ENCODE data around the gene C10orf90.
"Not testable (repeated sequence)": the region's sequence is repeated elsewhere in the genome, so short reads cannot be mapped to it uniquely, and the experiment has no call there.

Gene C10orf90

DNA sequence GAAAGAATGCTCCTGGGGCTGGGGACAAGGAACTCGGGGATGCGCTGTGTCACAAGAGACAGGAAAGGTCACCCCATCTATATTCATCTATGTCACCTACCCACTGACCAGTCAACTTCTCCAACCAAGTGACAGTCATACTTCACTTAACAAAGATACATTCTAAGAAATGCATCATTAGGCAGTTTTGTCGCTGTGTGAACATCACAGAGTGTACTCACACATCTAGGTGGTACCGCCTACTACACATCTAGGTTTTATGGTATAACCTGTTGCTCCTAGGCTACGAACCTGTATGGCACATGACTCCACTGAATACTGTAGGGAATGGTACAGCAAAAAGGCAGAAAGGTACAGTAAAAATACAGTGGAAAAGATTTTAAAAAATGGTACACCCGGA is 278.4 kb downstream of the C10orf90 start:
- no peak for DNase-seq (ENCODE audit: low spot score)

DNA sequence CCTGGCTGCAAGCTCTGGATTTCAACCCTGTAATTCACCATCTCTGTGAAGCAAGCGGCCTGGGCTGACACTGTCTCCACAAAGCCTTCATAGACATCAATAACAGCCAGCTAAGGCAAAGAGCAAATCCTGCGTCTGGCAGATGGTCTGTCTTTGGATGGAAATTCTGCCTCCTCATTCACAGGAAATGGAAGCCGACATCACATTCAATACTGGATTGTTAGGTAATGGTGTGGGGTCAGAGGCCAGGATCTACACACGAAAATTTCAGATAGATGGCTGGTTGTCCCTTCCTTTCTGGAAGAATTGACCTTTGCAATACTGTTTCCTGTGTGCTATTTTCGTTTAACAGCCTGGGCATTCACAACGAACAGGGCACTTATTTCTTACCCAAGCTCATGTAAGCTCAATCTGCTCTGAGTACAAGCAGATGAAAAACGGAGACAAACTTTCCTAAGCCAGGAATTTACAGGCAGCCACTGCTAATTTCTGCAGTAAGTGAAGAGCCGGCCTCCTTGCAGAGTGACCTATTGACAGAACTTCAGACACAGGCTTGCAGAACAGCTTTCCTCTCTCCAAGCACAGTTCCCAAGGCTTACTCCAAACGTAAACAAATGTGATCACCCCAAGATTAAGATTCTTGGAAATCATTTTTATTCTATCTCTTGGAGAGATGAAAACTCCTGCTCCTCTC is 279.2 kb downstream of the C10orf90 start:
- DNase-seq (ENCODE audit: low spot score): no peak

DNA sequence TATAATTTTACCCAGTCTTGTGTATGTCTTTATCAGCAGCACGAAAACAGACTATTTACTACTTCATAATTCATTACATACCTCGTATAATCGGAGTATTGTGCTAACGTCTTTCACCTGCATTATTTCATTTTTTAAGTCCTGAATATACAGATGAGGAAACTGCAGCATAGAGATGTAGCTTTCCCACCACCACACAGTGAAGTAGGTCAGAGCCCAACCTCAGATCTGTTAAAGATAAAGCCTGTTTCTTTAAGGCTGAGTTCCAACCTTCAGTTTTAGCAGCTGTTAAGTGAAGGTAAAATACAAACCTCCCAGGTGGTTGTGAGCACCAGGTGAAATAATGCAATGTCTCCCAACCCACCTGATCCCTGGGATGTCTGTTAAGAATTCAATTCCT is 280.2 kb downstream of the C10orf90 start:
- no peak for DNase-seq (ENCODE audit: low spot score)

DNA sequence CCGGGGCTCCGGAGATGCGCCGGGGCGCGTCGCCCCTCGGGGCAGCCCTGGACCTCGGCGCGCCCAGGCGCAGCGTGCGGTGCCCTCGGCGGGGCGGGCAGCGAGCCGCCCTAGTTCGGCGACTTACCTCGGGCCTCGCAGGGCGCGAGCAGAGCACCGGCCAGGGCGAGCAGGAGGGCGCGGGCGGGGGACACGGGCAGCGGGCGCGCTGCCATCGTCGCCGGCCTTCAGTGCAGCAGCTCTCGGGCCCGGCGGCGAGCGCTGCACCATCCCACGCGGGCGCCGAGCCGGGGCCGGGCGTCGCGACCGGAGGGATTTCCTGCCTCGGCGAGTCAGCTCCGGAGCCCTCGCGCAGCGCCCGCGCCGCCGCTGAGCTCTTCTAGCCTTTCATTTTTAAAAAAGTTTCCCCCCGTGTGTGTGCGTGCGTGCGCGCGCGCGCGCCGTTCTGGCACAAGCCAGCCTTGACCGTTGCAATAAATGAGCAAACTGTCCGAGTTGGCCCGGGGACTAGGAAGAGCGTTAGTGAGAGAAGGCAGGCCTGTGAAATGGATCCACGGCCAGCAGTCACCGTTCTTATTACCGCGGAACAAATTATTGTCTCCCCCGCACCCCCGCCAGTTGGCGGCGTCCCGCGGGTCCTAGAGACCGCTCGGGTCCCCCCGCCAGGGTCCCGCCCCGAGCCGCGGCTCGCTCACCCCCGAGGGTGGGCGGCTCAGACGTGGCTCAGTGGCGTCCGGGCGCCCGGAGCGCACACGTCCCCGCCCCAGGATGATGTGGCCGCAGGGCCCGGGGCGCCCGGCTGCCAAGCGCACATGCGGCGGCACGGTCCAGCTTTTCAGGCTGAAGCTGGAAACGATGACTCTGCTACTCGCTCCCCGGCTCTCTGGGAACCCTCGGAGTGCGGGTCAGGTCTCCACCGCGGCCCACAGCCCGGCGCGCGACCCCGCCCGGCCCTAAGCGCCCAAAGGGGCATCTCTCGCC is 282.3 kb downstream of the C10orf90 start, which contains the start of gene ADAM12:
Gene ADAM12, minus strand, starts transcription at position 547 of the 981 bp plus-strand sequence. Its CDS starts 332 bp downstream, at position 215.
- DNase-seq (ENCODE audit: low spot score): no peak

DNA sequence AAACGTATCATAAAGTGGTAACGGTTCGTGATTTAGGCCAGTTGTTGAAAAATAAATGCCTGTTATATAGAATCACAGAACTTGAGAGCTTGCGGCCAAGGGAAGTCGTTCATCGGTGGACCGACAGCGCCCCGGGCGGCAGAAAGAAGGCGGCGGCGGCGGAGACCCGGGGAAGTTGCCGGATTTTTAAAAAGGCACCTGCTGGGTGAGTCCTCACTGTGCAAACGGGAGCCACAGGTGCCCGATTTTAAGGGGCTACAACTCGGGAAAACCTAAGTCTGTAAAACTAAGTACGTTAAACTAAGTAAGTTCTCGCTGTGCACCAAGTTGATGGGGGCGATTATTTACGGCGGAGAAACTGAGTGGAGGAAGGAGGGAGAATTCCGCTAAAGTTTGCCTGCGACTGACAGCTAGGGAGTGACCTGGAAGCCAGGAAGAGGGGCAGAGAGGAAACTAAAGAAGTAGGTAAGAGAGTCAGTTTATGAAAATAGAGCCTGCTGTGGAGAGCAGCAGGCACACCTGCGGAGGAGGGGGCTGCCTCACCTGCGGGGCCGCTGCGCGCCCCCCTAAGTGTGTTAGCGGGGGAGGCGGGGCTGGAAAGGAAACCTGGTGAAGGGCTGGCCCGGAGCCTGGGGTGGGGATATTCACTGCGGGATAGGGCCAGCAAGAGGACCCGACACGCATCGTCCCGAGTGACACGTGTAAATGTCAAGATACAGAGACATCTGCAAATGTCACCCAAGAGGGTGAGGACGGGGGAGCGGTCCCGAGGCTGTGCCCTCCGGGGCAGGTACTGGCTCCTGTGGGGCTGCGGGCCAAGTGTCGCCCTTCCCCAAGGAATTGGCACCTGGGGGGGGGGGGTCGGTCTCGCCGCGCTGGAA is 283.2 kb downstream of the C10orf90 start:
- DNase-seq (ENCODE audit: low spot score): peak; percentile 40

DNA sequence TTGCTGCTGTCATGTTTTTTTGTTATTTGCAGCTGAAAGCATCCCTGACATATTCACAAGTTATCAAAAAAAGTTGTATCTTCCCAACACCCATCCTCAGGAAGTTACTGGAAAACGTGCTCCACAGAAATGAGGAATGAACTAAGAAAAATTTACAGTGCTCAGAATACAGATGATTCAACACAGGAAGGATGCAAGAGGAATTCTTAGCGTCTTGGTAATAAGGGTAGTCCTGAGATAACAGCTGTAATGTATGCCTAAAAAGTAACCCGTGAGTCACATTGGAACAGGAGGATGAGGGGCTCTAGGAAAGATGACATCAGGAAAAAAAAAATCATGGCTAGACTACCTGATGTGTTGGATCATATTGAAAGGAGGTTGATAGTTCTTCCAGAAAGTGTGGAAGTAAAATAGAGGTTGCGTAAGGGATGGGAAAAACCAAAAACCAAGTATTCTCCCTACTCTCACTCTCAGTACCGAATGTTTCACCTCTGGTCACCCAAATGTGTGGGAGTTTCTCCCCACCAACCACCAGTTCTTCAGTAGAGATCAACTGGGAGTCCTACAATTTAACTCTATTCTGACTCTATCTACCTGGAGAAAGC is 286.1 kb downstream of the C10orf90 start:
- DNase-seq (ENCODE audit: low spot score): no peak

DNA sequence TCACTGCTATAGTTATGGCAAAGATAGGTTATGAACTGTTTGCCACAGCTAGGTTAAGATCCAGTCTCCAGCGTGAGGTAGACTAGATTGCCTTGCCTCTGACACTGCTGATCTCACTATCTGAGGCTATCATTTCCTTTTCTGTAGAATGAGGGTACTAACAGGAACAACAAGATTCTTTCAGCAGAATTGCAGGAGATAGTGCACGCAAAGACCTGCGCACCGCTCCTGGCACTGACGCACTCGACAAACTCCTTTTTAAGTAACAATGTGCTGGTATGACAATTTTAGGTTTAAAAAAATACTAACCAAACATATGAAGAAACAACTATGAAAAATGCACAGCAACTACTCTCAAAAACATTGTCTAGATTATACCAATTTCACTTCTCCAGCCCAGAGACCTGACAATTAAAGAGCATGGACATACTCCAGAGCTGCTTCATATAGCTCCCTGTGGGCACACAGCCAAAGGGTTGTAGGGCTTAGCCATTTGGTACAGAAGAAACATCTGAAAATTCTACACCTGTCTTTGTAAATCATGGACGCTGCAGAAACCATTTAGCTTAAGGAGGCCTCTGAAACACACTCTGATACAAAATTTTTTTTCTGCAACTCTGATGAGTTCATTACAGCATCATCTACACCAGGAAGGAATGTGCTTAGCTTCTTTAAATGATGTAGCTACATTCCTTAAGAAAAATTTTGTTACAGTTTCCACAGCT is 290.0 kb downstream of the C10orf90 start:
- no peak for DNase-seq (ENCODE audit: low spot score)

DNA sequence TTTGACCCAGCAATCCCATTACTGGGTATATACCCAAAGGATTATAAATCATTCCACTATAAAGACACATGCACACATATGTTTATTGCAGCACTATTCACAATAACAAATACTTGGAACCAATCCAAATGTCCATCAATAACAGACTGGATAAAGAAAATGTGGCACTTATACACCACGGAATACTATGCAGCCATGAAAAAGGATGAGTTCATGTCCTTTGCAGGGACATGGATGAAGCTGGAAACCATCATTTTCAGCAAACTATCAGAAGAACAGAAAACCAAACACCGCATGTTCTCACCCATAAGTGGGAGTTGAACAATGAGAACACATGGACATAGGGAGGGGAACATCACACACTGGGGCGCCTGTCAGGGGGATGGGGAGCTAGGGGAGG is 291.3 kb downstream of the C10orf90 start:
- DNase-seq (ENCODE audit: low spot score): not testable (repeated sequence)

DNA sequence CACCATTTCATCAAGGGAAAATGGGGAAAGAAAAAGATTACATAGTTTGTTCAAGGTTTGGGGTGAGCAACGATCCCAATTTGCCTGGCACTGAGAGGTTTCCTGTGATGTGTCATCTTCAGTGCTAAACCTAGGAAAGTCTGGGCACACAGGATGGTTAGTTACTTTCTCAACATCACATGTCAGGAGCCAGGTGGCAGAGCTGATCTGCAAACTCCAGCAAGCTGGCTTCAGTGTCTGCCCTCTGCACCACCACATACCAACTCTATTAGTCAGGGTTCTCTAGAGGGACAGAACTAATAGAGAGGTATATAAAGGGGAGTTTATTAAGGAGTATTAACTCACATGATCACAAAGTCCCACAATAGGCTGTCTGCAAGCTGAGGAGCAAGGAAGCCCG is 293.5 kb downstream of the C10orf90 start:
- no peak for DNase-seq (ENCODE audit: low spot score)

DNA sequence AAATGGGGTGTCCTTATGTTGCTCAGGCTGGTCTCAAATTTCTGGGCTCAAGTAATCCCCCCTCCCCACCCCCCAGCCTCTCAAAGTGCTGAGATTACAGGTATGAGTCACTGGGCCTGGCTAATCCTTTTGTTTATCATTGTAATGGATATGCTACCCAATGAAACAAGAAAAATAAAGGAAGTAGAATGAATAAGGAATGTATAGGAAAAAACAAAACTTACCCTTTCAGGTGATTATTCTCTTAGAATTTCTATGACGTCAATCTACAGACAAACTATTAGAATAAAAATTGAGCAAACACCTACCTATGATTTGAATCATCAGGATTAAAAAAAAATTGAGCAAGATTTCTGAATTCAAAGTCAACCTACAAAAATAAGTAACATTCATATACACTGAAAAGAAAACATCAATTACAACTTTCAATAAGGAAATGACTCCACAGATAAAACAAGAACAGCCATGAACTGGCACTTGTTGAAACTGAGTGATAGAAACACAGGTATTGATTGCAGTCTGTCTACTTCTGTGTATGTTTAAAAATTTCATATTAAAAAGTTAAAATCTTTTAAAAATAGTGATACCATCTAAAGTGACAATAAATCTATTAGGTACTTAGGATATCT is 294.5 kb downstream of the C10orf90 start:
- no peak for DNase-seq (ENCODE audit: low spot score)

DNA sequence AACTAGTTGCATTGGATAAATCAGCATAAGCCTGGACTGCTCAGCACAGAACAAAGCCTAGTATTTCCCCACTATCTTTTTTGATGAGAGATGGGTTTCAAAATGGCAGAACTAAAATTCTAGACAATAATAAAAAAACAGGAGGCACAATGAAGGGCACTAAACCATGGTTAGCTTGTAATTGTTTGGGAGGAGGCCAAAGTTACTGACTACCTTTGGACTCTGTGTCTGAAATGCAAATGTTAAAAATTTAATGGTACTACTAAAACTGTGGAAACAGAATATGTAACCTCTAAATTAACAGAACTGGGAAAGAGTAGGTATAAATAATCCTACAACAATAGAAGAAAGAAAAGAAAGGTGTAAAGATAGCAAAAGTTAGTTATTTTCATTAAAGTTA is 295.2 kb downstream of the C10orf90 start:
- no peak for DNase-seq (ENCODE audit: low spot score)

Measured in CD4-positive, alpha-beta T cell treated with Interleukin-6 at 100 ng/mL for 8 hours (primary cell).